A549 treated with ZK216348 at 1 μM for 4 hours (cell line): ENCODE data around the gene OR52E5. TPM values are rescaled to one million over a fixed set of nuclear protein-coding genes. Genes with fewer than 3 reads are reported as not detected.

ENCODE experiments used
- total RNA-seq: library from RNA; stranded (reverse); fragments of 200-300 nt; extraction: Qiagen RNA extraction; gene quantifications from 5 replicates; pipeline ENCODE4 v1.2.3, GENCODE V29; 2022; ENCODE audit warnings: low read depth

OR52E5 gene
- total RNA-seq = not detected in 5 replicates

DNA sequence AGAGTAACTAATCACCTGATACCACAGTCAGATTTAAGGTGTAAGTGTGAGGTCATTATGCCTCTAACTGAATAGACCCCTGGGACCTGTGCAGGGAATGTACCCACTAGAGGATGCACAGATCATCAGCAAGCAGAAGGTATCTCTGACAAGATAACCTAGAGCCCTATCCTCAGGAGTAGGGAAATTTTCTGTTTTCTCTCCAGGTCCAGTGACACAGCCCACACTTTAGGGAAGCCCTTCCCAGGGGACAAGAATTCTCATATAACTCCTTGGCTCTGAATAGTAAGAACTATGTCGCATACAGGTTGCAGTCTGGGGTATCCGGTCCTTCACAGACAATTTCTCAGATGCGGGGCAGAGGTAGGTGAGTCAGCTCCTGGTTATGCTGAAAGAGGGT lies at the start of gene OR52E5:
TSS of gene OR52E5 (plus strand) at position 301 of the 400 bp plus-strand sequence. CDS start 7,569 bp downstream, outside the sequence.

DNA sequence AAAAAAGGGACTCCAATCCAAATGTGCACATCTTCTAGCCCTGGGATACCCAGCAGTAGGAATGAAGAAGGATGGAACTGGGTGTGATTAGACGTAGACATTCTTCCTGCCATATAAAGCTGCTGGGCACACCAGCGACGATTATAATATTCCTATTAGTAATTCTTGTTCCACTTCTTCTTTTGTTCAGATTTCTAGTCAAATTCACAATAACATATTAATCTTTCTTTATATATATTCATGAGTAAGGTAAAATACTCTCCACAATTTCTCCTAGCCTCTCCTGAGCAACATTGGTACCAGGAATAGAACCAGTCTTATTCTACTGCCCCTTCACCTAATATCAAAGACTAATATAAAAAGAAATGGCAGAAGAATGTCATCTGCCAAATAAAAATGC lies 35.4 kb upstream of the OR52E5 start, which contains the start of gene OR52E8:
TSS of gene OR52E8 (minus strand) at position 101 of the 400 bp plus-strand sequence. CDS start at position 101, 0 bp downstream.

DNA sequence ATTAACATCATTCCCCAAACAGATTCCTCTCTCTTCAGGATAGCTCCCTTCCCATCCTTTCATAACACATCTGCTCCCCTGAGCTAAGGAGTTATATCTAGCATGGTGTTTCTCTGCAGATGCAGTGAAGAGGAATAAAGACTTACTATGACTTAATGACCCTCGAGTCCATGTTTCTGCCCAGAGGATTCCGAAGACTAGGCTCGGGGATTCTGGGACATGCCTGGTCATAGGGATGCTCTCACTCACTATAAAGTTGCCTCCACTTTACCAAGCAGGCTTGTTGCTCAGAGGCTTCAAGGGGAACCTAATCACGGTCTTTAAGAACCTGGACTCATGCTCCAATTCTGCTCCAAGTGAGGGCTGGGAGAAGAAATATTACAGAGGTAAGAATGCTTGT lies 12.7 kb upstream of the OR52E5 start, which contains the start of gene OR52E4:
TSS of gene OR52E4 (plus strand) at position 301 of the 400 bp plus-strand sequence. CDS start 3,664 bp downstream, outside the sequence.

DNA sequence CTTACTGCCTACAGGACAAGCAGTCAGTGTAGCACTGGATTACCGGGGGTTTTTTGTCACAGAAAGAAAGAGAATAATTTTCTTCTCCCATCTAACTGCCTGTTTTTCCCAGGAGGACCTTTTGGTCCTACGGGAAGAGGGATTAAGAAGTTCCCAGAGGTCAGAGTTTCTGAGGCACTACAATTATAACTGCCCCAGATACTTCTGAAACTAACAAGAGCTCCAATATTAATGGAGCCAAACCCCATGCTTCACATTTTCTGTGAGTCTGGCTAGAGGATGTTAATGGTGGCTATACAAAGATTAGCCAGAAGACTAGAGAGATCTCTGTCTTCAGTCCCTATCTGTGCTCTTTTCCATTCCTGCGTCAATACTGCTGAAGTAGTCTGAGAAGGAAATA lies 48.9 kb downstream of the OR52E5 start, which contains the start of gene OR56A3:
TSS of gene OR56A3 (plus strand) at position 301 of the 400 bp plus-strand sequence. CDS start 5,096 bp downstream, outside the sequence.

Other genes starting within 250 kb of the OR52E5 start
- 9.9 to 13.5 TPM (median 10.7 TPM) in 5 replicates for gene TRIM5, start 208.1 kb upstream of the OR52E5 start, total RNA-seq
- gene TRIM22, start 203.4 kb upstream of the OR52E5 start, total RNA-seq = 0.57 to 1.0 TPM (median 0.81 TPM) in 5 replicates
- not detected in 5 replicates for gene OR56B1, start 156.8 kb upstream of the OR52E5 start, total RNA-seq
- gene OR52N4, start 139.0 kb upstream of the OR52E5 start, total RNA-seq = not detected in 5 replicates
- gene OR52N5, start 109.9 kb upstream of the OR52E5 start, total RNA-seq = not detected in 5 replicates
- not detected in 5 replicates for gene OR52N1, start 101.9 kb upstream of the OR52E5 start, total RNA-seq
- not detected in 5 replicates for gene OR52N2, start 84.3 kb upstream of the OR52E5 start, total RNA-seq
- not detected in 5 replicates for gene OR52E6, start 51.3 kb upstream of the OR52E5 start, total RNA-seq
- gene OR52E8, start 35.5 kb upstream of the OR52E5 start, total RNA-seq = not detected in 5 replicates
- gene OR52E4, start 12.6 kb upstream of the OR52E5 start, total RNA-seq = not detected in 5 replicates
- gene OR56A3, start 49.0 kb downstream of the OR52E5 start, total RNA-seq = not detected in 5 replicates
- not detected in 5 replicates for gene OR56A5, start 75.3 kb downstream of the OR52E5 start, total RNA-seq
- gene OR52L1, start 93.8 kb downstream of the OR52E5 start, total RNA-seq = not detected in 5 replicates
- gene OR56A4, start 113.7 kb downstream of the OR52E5 start, total RNA-seq = not detected in 5 replicates
- not detected in 5 replicates for gene OR56A1, start 137.6 kb downstream of the OR52E5 start, total RNA-seq
- gene OR56B4, start 214.5 kb downstream of the OR52E5 start, total RNA-seq = not detected in 5 replicates